Measurements from ENCODE around the gene PLEKHH2. TPM values are rescaled to one million over a fixed set of nuclear protein-coding genes. Genes with fewer than 3 reads are reported as not detected.
"Not testable (repeated sequence)": the region's sequence is repeated elsewhere in the genome, so short reads cannot be mapped to it uniquely, and the experiment has no call there.

Gene PLEKHH2
- total and polyA plus RNA-seq, 10 donors = 0.91 to 21.9 (median 14.6) TPM

DNA sequence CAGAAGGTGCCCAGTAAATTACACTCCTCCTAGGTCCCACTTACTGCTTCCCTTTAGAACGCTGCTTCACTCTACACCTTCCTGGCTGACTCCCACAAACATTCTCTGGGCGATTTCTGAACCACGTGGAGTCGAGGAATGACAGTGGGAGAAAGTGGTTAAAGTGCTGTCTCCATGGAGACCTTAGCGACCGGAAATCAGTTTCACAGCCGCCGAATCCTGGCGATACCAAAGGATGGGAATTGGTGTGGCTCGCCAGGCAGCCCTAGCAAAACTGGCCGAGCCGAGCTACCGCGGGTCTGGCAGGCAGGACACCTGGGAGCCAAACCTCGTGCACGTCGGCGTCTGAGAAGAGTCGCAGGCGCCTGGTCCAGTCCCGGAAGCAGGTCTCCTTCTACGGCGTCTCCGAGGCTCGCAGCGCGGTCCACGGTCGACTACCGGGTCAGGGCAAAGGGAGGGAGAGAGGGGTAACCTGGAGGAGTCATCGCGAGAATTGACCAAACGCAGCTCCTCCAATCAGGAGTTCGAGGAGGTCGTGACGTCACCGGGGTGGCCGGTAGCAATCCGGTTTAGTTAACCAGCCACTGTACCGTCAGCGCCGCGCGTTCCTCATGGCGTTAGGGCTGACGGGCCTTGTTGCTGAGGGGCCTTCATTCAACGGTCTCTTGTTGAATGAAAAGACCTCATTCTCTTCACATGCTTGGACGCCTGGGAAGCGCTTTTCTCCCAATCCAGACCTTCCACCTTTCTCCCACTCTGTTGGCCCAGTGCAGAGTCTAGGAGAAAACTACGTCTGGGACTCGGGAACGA is 41.3 kb upstream of the PLEKHH2 start, which contains the start of gene THADA:
Gene THADA (minus strand): TSS at position 436 of the 810 bp plus-strand sequence. CDS start 3,646 bp downstream, outside the sequence.
- TF ChIP-seq POLR2AphosphoS5 (IDR thresholded peaks at IDR 0.05) (peak; percentile 95 to 99 (median 99)), POLR2A (IDR thresholded peaks at IDR 0.05) (peak; percentile 67 to 78 (median 77)), CTCF (IDR thresholded peaks at IDR 0.05 in 8 of 11, conservative IDR thresholded peaks at IDR 0.05 in 3 of 11) (peak in 5 of 11 experiments; percentile 4 to 26 (median 17))
- H3K9me3 ChIP-seq = no peaks in the 10 kb centered on the region
- no peaks in the 10 kb centered on the region for H3K27me3 ChIP-seq (replicated peaks in 1 of 7)
- peak within 1 kb of the TSS; percentile 87 to 94 (median 92) for H3K27ac ChIP-seq
- intact Hi-C loops (cut with DNase I; ENCODE audit: low total_unique reads) = no loop called here
- WGBS, 5 donors = 0 to 3% (median 0%) methylated on average over 43 to 52 of the region's 52 CpGs
- DNase-seq = peak; percentile 98
- H3K36me3 ChIP-seq = peaks cover 0 to 17% (median 16%) of the 10 kb centered on the region in 6 donors
- H3K4me3 ChIP-seq = peak within 1 kb of the TSS; percentile 67 to 89 (median 80)
- H3K4me1 ChIP-seq = peaks cover 7 to 36% (median 23%) of the 10 kb centered on the region in 6 donors

DNA sequence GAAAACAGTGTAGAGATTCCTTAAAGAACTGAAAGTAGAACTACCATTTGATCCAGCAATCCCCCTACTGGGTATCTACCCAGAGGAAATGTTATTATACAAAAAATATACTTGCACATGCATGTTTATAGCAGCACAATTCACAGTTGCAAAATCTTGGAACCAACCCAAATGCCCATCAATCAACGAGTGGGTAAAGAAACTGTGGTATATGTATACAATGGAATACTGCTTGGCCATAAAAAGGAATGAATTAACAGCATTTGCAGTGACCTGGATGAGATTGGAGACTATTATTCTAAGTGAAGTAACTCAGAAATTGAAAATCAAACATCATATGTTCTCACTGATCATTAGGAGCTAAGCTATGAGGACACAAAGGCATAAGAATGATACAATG is 36.5 kb upstream of the PLEKHH2 start:
- H3K4me1 ChIP-seq; H3K27ac ChIP-seq; H3K36me3 ChIP-seq; H3K9me3 ChIP-seq; H3K27me3 ChIP-seq (replicated peaks in 1 of 7); DNase-seq; H3K4me3 ChIP-seq: not testable (repeated sequence)
- 54 to 78% (median 70%) methylated on average over 1 of the region's 1 CpG for WGBS, 5 donors
- intact Hi-C loops (cut with DNase I; ENCODE audit: low total_unique reads) = loop anchor here (10.0 kb wide), 1 partner anchor 776 kb away; no protein-coding TSS in a partner anchor

GRCh38 chr2:43604674-43605073 is 32.4 kb upstream of the PLEKHH2 start:
- Histone ChIP-seq H3K4me3 (no peak overlapping the region), H3K9me3 (no peaks in the 10 kb centered on the region), H3K27me3 (replicated peaks in 1 of 7) (no peaks in the 10 kb centered on the region), H3K4me1 (peaks cover 0 to 5% (median 0%) of the 10 kb centered on the region in 6 donors), H3K27ac (no peak overlapping the region), H3K36me3 (no peaks in the 10 kb centered on the region)
- TF ChIP-seq CTCF (IDR thresholded peaks at IDR 0.05 in 8 of 11, conservative IDR thresholded peaks at IDR 0.05 in 3 of 11) = no peak
- intact Hi-C loops (cut with DNase I; ENCODE audit: low total_unique reads) = loop anchor here (10.0 kb wide), 1 partner anchor 780 kb away; no protein-coding TSS in a partner anchor
- 25 to 50% (median 36%) methylated on average over 4 of the region's 4 CpGs for WGBS, 5 donors
- no peak for DNase-seq

GRCh38 chr2:43605079-43605655 is 31.9 kb upstream of the PLEKHH2 start:
- no peak for DNase-seq
- Histone ChIP-seq H3K4me1 (peaks cover 0 to 5% (median 0%) of the 10 kb centered on the region in 6 donors), H3K36me3 (no peaks in the 10 kb centered on the region), H3K4me3 (no peak overlapping the region), H3K9me3 (no peaks in the 10 kb centered on the region), H3K27ac (no peak overlapping the region), H3K27me3 (replicated peaks in 1 of 7) (no peaks in the 10 kb centered on the region)
- intact Hi-C loops (cut with DNase I; ENCODE audit: low total_unique reads) = loop anchor here (10.0 kb wide), 1 partner anchor 780 kb away; no protein-coding TSS in a partner anchor
- no peak for TF ChIP-seq POLR2A (IDR thresholded peaks at IDR 0.05)
- TF ChIP-seq CTCF (IDR thresholded peaks at IDR 0.05 in 8 of 11, conservative IDR thresholded peaks at IDR 0.05 in 3 of 11) = peak in 5 of 11 experiments; percentile 9 to 39 (median 17)
- WGBS, 5 donors = 7 to 26% (median 18%) methylated on average over 2 of the region's 2 CpGs
